HEK293 (cell line): Measurements from ENCODE around the gene VPS33A.
A peak's percentile ranks its signal among the peaks of the same experiment; 100 is the strongest.
"Not testable (repeated sequence)": the region's sequence is repeated elsewhere in the genome, so short reads cannot be mapped to it uniquely, and the experiment has no call there.

Experiments used
- CTCF ChIA-PET: fragments of 350-600 bp; formaldehyde crosslinking; extraction: SDS; loops from one replicate; lab custom pipeline; 2021; ENCODE audit warnings: antibody characterized with exemption; lab: Yijun Ruan, JAX
- POLR2A ChIA-PET: fragments of 300-600 bp; formaldehyde crosslinking; extraction: SDS; loops from one replicate; lab custom pipeline; 2020; ENCODE audit warnings: antibody characterized with exemption, inconsistent platforms; lab: Yijun Ruan, JAX
- H3K27ac ChIP-seq: fragments of 200-500 bp; sonication (Bioruptor generic); 2 replicates; pipeline ENCODE4 v1.5.1; 2014; ENCODE audit warnings: low read depth, low read length, control low read depth, inconsistent platforms; ENCODE audit errors: extremely low read depth
- H3K36me3 ChIP-seq, 2 experiments: fragments of 200-500 bp in 1 of 2; sonication (Bioruptor generic) in 1 of 2; 1 replicate in 1 of 2; 2 replicates in 1 of 2; pipeline ENCODE4 v1.5.1; 2014 to 2017; ENCODE audit warnings: inconsistent platforms in 2 of 2, low read length in 2 of 2; ENCODE audit not compliant: control insufficient read depth in 2 of 2, insufficient read depth in 1 of 2
- H3K4me1 ChIP-seq: fragments of 200-500 bp; sonication (Bioruptor generic); 2 replicates; pipeline ENCODE4 v1.5.1; 2014; ENCODE audit warnings: mild to moderate bottlenecking, low read length, inconsistent platforms; ENCODE audit not compliant: control insufficient read depth, insufficient read depth
- H3K4me3 ChIP-seq: 2 replicates; pipeline ENCODE4 v1.5.1; 2011; ENCODE audit warnings: low read depth, mild to moderate bottlenecking, control low read depth, low read length, moderate library complexity
- H3K9me3 ChIP-seq: fragments of 200-500 bp; sonication (Bioruptor generic); 2 replicates; pipeline ENCODE4 v1.5.1; 2014; ENCODE audit warnings: low read depth, low read length, inconsistent platforms; ENCODE audit not compliant: control insufficient read depth, insufficient read depth
- HOXA7 ChIP-seq: sonication (generic); formaldehyde crosslinking; IDR thresholded peaks from 2 replicates; pipeline ENCODE4 v1.8.1; 2022; ENCODE audit warnings: missing genetic modification reagents, borderline replicate concordance
- HOXD13 ChIP-seq: sonication (generic); formaldehyde crosslinking; IDR thresholded peaks from 2 replicates; pipeline ENCODE4 v1.8.0; 2022; ENCODE audit warnings: missing genetic modification reagents, borderline replicate concordance
- PRDM1 ChIP-seq: fragments of 450-650 bp; formaldehyde crosslinking; IDR thresholded peaks from 2 replicates; pipeline ENCODE4; 2016; ENCODE audit warnings: missing biosample characterization, missing genetic modification characterization
- ZNF223 ChIP-seq: fragments of 450-650 bp; formaldehyde crosslinking; IDR thresholded peaks from 2 replicates; pipeline ENCODE4 v1.5.1; 2016; ENCODE audit warnings: missing biosample characterization, missing genetic modification characterization
- ZNF341 ChIP-seq: fragments of 450-650 bp; formaldehyde crosslinking; IDR thresholded peaks from 2 replicates; pipeline ENCODE4; 2016; ENCODE audit warnings: low read depth, missing biosample characterization, missing genetic modification characterization
- ZNF354C ChIP-seq: fragments of 450-650 bp; formaldehyde crosslinking; IDR thresholded peaks from 2 replicates; pipeline ENCODE4 v1.5.1; 2016; ENCODE audit warnings: missing biosample characterization, missing genetic modification characterization, low read depth, borderline replicate concordance
- ZNF624 ChIP-seq: fragments of 450-650 bp; formaldehyde crosslinking; IDR thresholded peaks from 2 replicates; pipeline ENCODE4 v1.5.1; 2017; ENCODE audit warnings: missing biosample characterization, missing genetic modification characterization
- ZNF658 ChIP-seq: fragments of 450-650 bp; formaldehyde crosslinking; IDR thresholded peaks from 2 replicates; pipeline ENCODE4; 2016; ENCODE audit warnings: missing biosample characterization, missing genetic modification characterization
- ZNF664 ChIP-seq: fragments of 450-650 bp; formaldehyde crosslinking; IDR thresholded peaks from 2 replicates; pipeline ENCODE4 v1.5.1; 2016; ENCODE audit warnings: missing biosample characterization, missing genetic modification characterization
- ZNF707 ChIP-seq: fragments of 450-650 bp; formaldehyde crosslinking; IDR thresholded peaks from 2 replicates; pipeline ENCODE4 v1.5.1; 2016; ENCODE audit warnings: missing biosample characterization, missing genetic modification characterization
- TF ChIP-seq, protein P1 (sequence below): sonication (generic); formaldehyde crosslinking; IDR thresholded peaks from 2 replicates; pipeline ENCODE4 v1.8.1; 2022; ENCODE audit warnings: mild to moderate bottlenecking, moderate library complexity, missing genetic modification reagents
- TF ChIP-seq, protein P2 (sequence below): fragments of 450-650 bp; formaldehyde crosslinking; IDR thresholded peaks from 2 replicates; pipeline ENCODE4 v1.5.1; 2016; ENCODE audit warnings: missing biosample characterization, missing genetic modification characterization
- TF ChIP-seq, protein P3 (sequence below): fragments of 450-650 bp; formaldehyde crosslinking; IDR thresholded peaks from 2 replicates; pipeline ENCODE4 v1.5.1; 2016; ENCODE audit warnings: missing biosample characterization, missing genetic modification characterization
- TF ChIP-seq, protein P4 (sequence below): fragments of 450-650 bp; formaldehyde crosslinking; conservative IDR thresholded peaks from 2 replicates; pipeline ENCODE4 v1.5.1; 2016; ENCODE audit warnings: low read depth, missing biosample characterization, missing genetic modification characterization
- TF ChIP-seq, protein P5 (sequence below): fragments of 450-650 bp; formaldehyde crosslinking; IDR thresholded peaks from 2 replicates; pipeline ENCODE4 v1.5.1; 2016; ENCODE audit warnings: missing biosample characterization, missing genetic modification characterization, borderline replicate concordance

VPS33A gene

DNA sequence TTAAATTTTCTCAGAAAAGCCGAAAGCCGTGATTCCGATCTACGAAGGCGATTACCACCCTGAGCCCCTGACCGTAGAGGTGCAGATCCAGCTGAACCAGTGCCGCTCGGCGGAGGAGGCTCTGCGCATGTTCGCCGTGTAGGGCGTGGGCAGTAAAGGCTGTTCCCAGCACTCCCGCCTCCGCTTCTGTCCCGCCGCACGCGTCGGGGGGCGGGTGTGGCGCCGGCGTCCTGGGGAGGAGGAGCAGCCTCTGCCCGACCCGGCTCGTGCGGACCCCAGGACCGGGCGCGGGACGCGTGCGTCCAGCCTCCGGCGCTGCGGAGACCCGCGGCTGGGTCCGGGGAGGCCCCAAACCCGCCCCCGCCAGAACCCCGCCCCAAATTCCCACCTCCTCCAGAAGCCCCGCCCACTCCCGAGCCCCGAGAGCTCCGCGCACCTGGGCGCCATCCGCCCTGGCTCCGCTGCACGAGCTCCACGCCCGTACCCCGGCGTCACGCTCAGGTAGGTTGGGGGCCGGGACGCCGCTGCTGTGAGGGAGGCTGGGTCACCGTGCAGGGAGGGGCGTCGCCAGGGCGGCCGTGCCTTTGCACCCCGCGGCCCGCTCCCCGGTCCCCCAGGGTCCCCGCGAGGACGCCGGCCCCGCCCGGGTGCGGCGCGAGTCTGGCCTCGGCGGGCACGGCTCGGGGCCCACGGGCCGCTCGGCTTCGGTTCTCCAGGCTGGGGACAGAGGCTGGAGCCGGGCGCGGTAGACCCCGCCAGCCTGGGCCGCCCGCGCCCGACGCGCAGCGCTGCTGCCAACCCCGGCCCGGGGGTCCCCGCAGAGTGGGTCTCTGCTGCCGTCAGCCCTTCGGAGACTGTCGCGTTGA, 62.8 kb downstream of the VPS33A start, which contains the start of gene B3GNT4 (continued):
- TF ChIP-seq ZNF341: peak; percentile 98
- TF ChIP-seq, protein P1, sequence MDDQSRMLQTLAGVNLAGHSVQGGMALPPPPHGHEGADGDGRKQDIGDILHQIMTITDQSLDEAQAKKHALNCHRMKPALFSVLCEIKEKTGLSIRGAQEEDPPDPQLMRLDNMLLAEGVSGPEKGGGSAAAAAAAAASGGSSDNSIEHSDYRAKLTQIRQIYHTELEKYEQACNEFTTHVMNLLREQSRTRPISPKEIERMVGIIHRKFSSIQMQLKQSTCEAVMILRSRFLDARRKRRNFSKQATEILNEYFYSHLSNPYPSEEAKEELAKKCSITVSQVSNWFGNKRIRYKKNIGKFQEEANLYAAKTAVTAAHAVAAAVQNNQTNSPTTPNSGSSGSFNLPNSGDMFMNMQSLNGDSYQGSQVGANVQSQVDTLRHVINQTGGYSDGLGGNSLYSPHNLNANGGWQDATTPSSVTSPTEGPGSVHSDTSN (CRISPR knock-in tag): no peak
- no peak for TF ChIP-seq ZNF658 (tag by site-specific recombination)
- TF ChIP-seq, protein P2, sequence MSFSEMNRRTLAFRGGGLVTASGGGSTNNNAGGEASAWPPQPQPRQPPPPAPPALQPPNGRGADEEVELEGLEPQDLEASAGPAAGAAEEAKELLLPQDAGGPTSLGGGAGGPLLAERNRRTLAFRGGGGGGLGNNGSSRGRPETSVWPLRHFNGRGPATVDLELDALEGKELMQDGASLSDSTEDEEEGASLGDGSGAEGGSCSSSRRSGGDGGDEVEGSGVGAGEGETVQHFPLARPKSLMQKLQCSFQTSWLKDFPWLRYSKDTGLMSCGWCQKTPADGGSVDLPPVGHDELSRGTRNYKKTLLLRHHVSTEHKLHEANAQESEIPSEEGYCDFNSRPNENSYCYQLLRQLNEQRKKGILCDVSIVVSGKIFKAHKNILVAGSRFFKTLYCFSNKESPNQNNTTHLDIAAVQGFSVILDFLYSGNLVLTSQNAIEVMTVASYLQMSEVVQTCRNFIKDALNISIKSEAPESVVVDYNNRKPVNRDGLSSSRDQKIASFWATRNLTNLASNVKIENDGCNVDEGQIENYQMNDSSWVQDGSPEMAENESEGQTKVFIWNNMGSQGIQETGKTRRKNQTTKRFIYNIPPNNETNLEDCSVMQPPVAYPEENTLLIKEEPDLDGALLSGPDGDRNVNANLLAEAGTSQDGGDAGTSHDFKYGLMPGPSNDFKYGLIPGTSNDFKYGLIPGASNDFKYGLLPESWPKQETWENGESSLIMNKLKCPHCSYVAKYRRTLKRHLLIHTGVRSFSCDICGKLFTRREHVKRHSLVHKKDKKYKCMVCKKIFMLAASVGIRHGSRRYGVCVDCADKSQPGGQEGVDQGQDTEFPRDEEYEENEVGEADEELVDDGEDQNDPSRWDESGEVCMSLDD: no peak
- TF ChIP-seq, protein P3, sequence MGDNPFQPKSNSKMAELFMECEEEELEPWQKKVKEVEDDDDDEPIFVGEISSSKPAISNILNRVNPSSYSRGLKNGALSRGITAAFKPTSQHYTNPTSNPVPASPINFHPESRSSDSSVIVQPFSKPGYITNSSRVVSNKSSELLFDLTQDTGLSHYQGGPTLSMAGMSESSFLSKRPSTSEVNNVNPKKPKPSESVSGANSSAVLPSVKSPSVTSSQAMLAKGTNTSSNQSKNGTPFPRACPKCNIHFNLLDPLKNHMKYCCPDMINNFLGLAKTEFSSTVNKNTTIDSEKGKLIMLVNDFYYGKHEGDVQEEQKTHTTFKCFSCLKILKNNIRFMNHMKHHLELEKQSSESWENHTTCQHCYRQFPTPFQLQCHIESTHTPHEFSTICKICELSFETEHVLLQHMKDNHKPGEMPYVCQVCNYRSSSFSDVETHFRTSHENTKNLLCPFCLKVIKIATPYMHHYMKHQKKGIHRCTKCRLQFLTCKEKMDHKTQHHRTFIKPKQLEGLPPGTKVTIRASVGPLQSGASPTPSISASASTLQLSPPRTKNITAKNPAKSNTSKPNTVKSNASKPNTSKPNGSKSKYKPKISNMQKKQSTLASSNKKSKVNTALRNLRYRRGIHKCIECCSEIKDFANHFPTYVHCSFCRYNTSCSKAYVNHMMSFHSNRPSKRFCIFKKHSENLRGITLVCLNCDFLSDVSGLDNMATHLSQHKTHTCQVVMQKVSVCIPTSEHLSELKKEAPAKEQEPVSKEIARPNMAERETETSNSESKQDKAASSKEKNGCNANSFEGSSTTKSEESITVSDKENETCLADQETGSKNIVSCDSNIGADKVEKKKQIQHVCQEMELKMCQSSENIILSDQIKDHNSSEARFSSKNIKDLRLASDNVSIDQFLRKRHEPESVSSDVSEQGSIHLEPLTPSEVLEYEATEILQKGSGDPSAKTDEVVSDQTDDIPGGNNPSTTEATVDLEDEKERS (tag by site-specific recombination): no peak
- TF ChIP-seq HOXA7: no peak
- no peak for TF ChIP-seq ZNF624 (tag by site-specific recombination)
- no peak for TF ChIP-seq ZNF707 (tag by site-specific recombination)
- TF ChIP-seq, protein P4, sequence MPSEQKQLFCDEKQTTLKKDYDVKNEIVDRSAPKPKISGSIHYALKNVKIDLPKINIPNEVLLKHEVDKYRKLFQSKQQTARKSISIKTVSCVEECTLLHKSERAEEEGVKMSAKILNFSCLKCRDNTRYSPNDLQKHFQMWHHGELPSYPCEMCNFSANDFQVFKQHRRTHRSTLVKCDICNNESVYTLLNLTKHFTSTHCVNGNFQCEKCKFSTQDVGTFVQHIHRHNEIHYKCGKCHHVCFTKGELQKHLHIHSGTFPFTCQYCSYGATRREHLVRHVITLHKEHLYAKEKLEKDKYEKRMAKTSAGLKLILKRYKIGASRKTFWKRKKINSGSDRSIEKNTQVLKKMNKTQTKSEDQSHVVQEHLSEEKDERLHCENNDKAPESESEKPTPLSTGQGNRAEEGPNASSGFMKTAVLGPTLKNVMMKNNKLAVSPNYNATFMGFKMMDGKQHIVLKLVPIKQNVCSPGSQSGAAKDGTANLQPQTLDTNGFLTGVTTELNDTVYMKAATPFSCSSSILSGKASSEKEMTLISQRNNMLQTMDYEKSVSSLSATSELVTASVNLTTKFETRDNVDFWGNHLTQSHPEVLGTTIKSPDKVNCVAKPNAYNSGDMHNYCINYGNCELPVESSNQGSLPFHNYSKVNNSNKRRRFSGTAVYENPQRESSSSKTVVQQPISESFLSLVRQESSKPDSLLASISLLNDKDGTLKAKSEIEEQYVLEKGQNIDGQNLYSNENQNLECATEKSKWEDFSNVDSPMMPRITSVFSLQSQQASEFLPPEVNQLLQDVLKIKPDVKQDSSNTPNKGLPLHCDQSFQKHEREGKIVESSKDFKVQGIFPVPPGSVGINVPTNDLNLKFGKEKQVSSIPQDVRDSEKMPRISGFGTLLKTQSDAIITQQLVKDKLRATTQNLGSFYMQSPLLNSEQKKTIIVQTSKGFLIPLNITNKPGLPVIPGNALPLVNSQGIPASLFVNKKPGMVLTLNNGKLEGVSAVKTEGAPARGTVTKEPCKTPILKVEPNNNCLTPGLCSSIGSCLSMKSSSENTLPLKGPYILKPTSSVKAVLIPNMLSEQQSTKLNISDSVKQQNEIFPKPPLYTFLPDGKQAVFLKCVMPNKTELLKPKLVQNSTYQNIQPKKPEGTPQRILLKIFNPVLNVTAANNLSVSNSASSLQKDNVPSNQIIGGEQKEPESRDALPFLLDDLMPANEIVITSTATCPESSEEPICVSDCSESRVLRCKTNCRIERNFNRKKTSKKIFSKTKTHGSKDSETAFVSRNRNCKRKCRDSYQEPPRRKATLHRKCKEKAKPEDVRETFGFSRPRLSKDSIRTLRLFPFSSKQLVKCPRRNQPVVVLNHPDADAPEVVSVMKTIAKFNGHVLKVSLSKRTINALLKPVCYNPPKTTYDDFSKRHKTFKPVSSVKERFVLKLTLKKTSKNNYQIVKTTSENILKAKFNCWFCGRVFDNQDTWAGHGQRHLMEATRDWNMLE (tag by site-specific recombination): no peak
- no peak for TF ChIP-seq ZNF223 (tag by site-specific recombination)
- no peak for TF ChIP-seq ZNF354C
- TF ChIP-seq, protein P5, sequence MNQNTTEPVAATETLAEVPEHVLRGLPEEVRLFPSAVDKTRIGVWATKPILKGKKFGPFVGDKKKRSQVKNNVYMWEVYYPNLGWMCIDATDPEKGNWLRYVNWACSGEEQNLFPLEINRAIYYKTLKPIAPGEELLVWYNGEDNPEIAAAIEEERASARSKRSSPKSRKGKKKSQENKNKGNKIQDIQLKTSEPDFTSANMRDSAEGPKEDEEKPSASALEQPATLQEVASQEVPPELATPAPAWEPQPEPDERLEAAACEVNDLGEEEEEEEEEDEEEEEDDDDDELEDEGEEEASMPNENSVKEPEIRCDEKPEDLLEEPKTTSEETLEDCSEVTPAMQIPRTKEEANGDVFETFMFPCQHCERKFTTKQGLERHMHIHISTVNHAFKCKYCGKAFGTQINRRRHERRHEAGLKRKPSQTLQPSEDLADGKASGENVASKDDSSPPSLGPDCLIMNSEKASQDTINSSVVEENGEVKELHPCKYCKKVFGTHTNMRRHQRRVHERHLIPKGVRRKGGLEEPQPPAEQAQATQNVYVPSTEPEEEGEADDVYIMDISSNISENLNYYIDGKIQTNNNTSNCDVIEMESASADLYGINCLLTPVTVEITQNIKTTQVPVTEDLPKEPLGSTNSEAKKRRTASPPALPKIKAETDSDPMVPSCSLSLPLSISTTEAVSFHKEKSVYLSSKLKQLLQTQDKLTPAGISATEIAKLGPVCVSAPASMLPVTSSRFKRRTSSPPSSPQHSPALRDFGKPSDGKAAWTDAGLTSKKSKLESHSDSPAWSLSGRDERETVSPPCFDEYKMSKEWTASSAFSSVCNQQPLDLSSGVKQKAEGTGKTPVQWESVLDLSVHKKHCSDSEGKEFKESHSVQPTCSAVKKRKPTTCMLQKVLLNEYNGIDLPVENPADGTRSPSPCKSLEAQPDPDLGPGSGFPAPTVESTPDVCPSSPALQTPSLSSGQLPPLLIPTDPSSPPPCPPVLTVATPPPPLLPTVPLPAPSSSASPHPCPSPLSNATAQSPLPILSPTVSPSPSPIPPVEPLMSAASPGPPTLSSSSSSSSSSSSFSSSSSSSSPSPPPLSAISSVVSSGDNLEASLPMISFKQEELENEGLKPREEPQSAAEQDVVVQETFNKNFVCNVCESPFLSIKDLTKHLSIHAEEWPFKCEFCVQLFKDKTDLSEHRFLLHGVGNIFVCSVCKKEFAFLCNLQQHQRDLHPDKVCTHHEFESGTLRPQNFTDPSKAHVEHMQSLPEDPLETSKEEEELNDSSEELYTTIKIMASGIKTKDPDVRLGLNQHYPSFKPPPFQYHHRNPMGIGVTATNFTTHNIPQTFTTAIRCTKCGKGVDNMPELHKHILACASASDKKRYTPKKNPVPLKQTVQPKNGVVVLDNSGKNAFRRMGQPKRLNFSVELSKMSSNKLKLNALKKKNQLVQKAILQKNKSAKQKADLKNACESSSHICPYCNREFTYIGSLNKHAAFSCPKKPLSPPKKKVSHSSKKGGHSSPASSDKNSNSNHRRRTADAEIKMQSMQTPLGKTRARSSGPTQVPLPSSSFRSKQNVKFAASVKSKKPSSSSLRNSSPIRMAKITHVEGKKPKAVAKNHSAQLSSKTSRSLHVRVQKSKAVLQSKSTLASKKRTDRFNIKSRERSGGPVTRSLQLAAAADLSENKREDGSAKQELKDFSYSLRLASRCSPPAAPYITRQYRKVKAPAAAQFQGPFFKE (tag by site-specific recombination): no peak
- TF ChIP-seq PRDM1 (tag by site-specific recombination): no peak
- TF ChIP-seq ZNF664 (tag by site-specific recombination): no peak
- no peak for TF ChIP-seq HOXD13

DNA sequence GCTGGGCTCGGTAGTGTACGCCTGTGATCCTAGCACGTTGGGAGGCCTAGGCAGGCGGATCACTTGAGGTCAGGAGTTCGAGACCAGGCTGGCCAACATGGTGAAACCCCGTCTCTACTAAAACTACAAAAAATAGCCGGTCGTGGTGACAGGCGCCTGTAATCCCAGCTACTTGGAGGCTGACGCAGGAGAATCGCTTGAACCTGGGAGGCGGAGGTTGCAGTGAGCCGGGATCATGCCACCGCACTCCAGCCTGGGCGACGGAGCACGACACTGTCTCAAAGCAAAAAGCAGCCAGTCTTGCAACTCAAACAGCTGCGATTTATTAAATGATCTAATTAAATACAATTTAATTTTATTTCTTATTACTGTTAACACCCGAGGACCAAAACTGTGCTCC, 63.5 kb downstream of the VPS33A start:
- peaks cover 4 to 13% of the 10 kb centered on the region in 2 experiments; a peak in 2 of 3 replicates for H3K36me3 ChIP-seq
- H3K4me3 ChIP-seq: peak overlapping the region; percentile 46; the same call in 1 of the 2 replicates
- H3K27ac ChIP-seq, H3K4me1 ChIP-seq, CTCF ChIA-PET, H3K9me3 ChIP-seq: not testable (repeated sequence)
- POLR2A ChIA-PET: interaction anchor here (1.0 to 1.3 kb wide), 4 partner anchors 23 to 149 kb away, joined by 3 to 5 read pairs (median 4); partner anchors contain the start of genes DIABLO and MLXIP
